Gastroesophageal sphincter (tissue), 2 donors: ENCODE results near the gene GPATCH4.

Experiments used
- POLR2A ChIP-seq, 2 donors: fragments of 450-650 bp; IDR thresholded peaks; one replicate each; pipeline ENCODE4 v1.6.1; 2017; ENCODE audit warnings: antibody characterized with exemption in 2 of 2, mild to moderate bottlenecking in 2 of 2, moderate library complexity in 1 of 2
- POLR2AphosphoS5 ChIP-seq: sonication (generic); formaldehyde crosslinking; IDR thresholded peaks from one replicate; pipeline ENCODE4 v1.6.1; 2017; ENCODE audit warnings: antibody characterized with exemption

- no peak for TF ChIP-seq POLR2AphosphoS5
- no peak for TF ChIP-seq POLR2A (IDR thresholded peaks at IDR 0.05)
Measured at GRCh38 chr1:156638189-156638985, 37.1 kb upstream of the GPATCH4 start.
